GM18909 (cell line): ENCODE measurements around the gene HLA-DPA1.
A peak's percentile ranks its signal among the peaks of the same experiment; 100 is the strongest.
"Not testable (repeated sequence)": the region's sequence is repeated elsewhere in the genome, so short reads cannot be mapped to it uniquely, and the experiment has no call there.

Source experiments
- ATAC-seq: cut with Tn5 transposase; IDR thresholded peaks from one replicate; pipeline ENCODE4 v1.9.1; 2021; ENCODE audit warnings: mild to moderate bottlenecking; ENCODE audit not compliant: unreplicated experiment, poor library complexity

The HLA-DPA1 gene

DNA sequence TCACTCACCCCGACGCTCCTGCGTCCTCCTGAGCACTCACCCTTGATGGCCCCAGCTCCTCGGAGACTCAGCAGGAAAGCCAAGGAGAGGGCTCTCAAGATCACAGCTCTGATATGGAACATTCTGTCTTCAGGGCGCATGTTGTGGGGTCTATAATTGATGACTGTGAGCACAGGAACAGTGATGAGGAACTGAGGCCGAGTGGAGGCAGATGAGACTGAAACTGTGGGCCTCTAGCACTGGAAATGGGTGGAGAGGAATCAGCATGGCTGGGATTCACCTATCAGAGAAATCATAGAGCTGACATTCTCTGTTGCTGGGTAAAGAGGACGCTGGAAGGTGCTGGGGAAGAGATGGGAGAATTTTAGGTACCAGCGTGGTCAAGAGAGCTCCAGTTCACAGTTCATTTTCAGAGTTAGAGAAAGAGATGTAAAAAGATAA lies at the start of gene HLA-DPA1:
HLA-DPA1 (minus strand) TSS at position 219 of the 441 bp plus-strand sequence.
- ATAC-seq, result peak; percentile 70

DNA sequence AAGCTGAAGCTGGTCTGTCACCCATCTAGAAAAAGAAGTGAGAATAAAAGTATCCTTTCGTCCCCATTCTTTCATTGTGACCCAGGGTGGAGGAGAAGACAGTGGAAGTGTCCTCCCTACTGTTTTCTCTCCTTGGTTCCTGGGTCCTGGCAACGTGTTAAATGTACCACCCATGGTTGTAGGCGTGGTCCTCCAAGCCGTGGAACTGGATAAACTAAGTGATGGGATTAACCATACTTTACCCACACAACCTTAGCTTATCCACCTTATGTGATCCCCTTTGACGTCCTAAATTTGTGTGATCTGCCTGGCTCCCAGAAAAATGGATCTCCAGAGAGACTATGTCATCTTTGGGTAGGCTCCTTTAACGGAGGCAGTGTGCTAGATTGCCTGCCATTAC lies 49.7 kb upstream of the HLA-DPA1 start:
- ATAC-seq, result no peak

DNA sequence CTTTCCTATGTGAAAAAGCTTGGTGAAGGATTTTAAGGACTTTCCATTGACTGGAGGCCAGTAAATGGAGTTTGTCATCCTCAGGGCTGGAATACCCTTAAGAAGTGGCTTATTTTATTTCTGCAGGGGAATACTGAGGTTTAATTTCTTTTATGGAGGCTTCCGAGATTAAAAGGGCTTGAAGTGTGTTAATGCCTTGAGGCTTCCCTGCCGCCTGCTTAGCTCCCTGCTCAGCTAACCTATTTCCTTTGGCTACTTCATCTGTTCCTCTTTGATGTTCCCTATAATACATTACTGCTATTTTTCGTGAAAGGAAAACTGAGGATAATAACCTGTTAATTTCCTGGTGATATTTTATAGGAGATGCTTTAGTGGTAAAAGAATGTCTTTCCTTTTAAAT lies 46.6 kb upstream of the HLA-DPA1 start:
- no peak for ATAC-seq

DNA sequence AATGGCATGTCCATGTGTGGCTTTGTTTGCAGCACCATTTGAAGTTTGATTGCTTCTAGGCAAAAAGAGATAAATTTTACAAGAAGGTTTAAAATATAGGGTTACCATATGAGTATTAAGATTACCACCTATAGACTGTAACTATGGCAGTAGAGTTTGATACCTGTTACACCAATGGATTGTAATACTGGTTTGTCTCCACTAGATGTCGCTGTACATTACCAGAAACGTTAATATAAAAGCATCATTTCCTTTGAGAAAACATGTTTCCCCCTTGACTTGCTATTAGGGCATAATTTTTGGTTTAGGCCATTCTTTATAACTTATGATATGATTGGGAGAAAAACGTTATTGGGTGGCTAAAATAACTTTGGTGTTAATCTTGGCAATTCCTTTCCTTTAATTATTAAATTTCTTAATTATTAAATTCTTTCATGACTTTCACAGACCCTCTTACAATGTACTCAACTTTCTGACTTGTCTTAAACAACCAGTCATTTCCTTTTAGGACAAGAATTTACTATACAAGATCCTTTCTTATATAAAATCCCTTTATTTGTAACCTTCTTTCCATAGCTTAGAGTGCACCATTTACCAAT lies 45.2 kb upstream of the HLA-DPA1 start:
- ATAC-seq, result no peak

DNA sequence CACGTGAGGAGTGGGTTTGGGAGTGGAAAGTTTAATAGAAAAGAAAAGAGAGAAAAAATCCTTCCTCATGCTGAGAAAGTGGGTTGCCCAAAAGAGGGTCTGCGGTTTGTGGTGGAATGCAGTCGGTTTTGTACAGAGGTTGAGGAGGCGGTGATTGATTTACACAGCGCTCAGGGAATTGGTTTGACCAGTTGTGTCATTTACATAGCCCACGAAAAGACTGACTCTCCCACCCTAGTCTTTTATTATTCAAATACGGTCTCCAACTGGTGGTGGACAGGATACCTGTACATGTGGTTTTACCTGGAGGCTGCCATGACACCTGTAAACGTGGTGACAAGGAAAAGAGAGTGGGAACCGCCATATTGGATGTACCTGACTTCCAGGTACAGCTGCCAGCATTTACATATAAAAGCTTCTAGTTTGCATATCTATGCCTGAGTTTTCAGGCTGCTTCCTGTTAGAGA lies 44.4 kb upstream of the HLA-DPA1 start:
- no peak for ATAC-seq

DNA sequence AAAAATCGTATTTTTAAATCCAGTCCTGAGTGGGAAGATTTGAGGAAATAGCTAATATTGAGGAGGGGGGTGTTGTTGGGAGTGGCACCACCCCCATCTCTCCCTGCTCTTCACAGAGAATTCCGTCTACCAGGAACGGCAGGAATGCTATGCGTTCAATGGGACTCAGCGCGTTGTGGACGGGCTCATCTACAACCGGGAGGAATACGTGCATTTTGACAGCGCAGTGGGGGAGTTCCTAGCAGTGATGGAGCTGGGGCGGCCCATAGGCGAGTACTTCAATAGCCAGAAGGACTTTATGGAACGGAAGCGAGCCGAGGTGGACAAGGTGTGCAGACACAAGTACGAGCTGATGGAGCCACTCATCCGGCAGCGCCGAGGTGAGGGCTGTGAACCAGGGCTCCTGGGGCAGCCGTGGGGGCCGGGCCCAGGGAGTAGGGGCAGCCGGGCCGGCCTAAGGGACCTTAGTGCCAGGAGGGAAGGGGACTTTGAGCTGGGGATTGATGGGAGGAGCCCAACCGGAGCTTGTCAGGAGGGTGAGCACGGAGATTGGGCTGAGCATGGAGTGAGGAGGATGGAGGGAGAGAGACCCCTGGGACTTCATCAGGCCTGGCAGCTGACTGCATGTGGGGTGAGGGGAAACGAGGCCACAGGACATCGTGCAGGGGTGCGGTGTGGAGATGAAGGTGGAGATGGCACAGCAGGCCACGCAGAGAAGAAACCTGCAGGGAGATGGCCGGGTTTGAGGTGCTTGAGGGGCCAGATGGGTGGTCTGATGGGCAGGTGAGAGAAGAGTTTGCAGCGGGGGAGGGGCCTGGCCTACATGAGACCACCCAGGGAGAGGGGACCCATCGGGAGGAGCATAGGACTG lies 43.6 kb upstream of the HLA-DPA1 start:
- ATAC-seq, result no peak

DNA sequence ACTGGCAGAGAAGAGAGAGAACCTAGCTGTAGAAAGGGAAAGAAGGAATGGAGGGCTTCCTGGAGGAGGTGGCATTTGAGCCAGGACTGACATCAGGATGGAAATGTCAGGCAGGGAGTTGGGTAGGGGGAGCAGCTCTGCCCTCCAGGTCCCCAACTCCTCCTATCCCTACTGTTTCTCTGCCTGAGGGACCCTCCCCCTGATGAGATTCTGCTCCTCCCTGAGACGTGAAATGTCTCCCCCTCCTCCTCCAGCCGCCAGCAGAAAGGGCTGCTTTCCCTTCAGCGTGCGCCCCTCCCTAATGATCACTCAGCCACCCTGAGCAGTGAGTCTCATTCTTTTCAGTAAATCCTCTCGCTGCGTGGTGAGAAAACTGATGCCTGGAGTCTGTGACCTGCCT lies 43.0 kb upstream of the HLA-DPA1 start:
- ATAC-seq, result no peak

DNA sequence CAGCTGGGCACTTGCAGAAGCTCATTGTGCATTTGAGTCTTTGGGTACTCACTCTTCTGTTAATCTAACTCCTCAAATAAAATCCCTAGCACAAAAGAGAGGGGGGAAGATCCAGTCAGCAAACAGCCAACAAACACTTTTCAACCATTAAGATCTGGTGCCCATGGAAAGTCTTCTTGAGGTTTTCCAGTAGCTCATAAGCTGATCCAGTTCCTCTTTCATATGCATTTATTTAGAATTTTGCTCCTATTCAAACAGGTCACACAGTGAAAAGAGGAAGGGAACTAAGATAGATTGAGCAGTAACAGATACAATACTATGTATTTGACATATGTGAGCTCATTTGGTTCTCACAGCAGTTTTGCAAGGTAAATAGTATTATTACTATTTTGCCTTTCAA lies 41.0 kb upstream of the HLA-DPA1 start:
- no peak for ATAC-seq

DNA sequence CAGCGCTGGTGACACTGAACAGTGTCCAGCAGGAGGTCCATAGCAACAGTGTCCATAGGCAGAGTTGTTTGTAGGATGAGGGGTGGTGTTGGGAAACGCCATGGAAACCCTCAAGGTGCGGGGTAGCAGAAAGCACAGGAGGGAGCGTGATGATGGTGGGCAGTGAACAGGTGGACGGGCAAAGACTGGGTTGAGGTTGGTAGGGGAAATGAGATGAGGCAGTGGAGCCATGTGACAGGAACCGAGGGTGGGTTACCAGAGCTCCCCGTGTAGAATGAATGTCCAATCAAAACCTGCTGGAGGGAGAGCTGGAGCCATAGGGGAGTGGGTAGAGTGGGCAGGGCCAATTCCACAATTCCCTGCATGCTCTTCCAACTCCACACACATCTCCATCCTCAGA lies 40.3 kb upstream of the HLA-DPA1 start:
- no peak for ATAC-seq

DNA sequence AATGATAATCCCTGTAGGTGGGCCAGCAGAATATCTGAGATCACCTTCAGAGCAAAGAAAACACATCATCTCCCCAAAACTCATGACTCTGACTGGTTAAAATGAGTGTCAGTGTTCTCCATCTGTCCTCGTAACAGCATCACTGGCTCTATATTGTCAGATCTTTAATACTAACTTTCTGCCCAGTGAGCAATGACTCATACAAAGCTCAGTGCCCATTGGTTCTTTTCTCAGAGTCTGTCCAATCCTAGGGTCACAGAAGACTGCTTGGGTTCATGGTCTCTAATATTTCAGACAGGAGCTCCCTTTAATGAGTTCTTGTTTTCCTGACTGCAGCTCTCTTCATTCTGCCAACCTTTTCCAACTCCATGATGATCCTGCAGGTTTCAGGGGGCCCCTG lies 38.7 kb upstream of the HLA-DPA1 start:
- peak; percentile 83 for ATAC-seq

DNA sequence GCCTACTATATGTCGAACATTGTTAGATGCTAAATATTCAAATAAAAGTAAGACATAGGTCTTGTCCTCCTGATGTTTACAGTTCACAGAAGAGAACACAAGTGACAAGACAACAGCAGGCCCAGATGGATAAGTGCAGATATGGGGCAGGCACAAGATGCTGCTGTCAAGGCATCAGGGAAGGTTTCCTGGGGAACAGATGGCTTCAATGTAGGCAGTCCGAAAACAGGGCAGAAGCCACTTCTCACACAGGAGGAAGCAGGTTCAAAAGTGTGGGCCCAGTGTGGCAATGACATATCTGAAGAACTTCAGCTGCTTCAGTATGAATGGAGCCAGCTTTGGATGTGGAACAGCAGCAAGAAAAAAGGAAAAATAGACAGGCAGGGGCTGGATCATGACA lies 34.9 kb upstream of the HLA-DPA1 start:
- no peak for ATAC-seq

DNA sequence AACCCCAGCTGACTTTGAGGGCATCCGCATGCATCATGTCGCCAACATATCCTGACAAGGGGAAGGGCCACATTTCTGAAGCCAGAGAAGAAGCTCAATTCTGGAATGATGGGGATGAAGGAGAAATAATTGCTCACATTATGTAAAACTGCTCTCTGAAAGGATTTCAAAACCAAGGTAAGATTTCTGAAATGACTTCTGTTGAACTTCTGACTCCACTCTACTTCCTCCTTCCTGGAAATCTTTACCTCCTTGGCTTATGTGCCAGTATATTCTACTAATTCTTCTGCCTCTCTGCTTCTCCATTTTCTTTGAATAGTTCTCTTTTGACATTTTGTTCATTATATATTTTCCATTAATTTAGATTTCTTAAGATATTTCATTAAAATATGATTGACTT lies 34.2 kb upstream of the HLA-DPA1 start:
- ATAC-seq, result no peak

DNA sequence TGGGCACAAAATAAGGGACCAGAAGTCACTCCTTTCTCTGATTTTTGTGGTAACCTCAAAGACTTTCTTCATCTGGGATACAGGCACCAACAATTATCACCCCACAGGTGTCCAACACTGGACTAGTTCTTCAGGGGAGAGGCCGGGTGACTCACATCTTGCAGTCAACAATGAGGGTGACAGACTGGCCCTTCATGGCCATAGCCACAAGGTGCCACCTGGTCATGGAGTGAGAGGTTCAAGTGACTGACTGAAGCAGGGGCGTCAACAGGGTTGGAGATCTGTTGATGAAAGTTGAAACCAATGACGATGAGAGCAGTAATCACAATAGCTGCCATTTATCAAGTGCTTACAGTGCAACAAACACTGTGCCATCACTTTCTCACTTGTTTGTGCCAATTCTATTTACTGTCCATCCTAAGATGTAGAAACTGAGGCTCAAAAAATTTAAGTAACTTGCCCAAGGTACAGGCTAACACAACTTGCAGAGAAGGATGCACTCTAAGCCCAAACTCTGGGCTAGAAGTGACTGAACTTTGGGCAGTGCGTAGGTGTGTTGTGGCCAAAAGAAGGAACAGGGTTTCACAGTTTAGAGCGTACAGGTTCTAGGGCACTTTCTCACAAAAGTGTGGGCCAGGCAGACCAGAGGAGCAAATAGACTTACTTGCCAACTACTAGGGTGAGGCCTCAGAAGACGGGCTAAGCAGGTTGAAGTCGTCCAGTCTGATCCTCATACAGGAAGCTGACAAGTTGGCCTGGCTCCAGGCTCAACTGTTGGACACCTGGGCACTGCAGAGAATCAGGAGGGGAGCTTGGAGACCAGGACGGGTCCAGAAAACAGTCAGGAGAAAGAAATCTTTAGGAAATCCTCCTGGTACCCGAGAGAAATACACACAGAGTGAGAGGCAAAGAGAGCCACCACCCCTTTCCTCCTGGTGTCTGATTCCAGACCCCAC lies 32.7 kb upstream of the HLA-DPA1 start:
- ATAC-seq, result no peak

DNA sequence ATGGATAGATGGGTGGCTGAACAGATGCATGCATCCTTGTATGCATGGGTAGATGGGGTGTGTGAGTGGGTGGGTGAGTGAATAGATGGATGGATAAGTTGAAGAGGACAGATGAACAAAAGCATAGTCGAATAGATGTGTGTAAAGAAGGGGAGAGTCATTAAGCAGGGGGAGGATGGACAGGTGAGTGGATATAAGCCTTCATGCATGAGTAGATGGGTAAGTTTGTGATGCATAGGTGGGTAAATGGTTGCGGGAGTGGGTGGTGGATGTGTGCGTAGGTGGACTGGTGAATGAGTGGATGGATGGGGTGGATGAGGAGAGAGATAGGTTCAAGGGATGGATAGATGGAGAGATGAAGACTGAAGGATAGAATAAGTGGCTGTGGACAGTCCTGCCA lies 31.9 kb upstream of the HLA-DPA1 start:
- ATAC-seq, result no peak

DNA sequence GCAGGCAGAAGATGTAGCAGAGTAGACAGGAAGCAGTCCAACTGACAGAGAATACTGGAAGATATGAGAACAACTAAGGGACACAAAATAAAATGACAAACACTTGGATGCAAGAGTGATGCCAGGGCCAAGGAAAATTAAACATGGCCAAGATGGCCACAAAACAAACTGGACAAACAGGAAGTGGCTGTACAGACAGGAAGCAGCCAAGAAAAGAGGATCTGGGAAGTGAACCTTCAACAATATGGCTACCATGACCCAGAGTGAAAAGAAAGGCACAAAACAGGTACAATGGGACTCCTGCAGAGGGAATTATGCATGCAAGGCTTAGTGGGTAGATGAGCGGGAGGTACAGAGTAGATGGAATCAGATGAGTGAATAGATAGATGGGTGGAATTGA lies 31.4 kb upstream of the HLA-DPA1 start:
- ATAC-seq, result no peak

DNA sequence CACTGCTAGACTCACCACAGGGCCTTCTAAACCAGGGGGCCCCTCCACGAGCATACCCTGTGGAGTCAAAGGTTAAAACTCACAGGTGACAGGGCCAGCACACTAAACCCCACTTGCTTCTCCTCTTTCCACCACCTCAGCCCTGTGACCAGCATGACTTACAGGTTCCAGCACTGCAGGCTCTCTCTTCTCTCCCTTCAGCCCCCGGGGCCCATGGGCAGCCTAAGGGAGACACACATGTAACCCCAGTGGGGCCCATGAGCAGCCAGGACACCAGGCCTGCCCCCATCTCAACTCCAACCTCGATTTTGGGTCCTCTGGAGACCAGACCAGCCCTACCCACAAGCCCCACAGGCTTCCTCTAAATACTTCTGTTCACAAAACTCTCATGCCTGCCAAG lies 30.3 kb upstream of the HLA-DPA1 start:
- ATAC-seq, result no peak

DNA sequence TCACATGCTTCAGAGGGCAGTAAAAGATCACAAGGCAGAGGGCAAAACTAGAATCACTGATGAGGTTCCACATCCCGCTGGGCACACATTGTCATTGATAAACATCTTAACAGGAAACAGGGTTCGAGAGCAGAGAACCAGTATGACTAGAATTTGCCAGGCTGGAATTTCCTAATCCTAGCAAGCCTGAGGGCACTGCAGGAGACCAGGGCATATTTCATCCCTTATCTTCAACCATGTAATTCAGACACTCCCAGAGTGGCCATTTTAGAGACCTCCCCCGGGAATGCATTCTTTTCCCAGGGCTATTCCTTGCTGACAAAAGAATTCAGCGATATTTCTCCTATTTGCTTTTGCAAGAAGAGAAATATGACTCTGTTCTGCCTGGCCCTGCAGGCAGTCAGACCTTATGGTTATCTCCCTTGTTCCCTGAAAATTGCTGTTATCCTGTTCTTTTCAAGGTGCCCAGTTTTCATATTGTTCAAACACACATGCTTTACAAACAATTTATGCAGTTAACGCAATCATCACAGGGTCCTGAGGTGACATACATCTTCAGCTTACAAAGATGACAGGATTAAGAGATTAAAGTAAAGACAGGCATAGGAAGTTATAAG lies 27.8 kb upstream of the HLA-DPA1 start:
- not testable (repeated sequence) for ATAC-seq

DNA sequence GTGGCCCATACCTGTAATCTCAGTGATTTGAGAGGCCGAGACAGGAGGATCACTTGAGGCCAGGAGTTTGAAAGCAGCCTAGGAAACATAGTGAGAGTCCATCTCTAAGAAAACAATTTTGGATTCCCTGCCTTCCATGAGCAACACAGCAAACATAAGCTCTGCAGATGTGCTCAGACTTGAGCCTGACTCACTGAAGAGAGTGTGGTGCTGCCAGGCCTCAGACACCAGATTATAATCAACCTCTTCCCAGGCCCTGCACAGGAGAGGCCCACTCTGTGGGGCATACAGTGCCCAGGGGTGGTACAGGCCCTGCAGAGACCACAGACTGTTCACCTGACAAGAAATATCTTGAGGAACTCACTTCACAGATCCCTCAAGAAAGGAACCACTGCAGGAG lies 22.2 kb upstream of the HLA-DPA1 start:
- ATAC-seq, result no peak

DNA sequence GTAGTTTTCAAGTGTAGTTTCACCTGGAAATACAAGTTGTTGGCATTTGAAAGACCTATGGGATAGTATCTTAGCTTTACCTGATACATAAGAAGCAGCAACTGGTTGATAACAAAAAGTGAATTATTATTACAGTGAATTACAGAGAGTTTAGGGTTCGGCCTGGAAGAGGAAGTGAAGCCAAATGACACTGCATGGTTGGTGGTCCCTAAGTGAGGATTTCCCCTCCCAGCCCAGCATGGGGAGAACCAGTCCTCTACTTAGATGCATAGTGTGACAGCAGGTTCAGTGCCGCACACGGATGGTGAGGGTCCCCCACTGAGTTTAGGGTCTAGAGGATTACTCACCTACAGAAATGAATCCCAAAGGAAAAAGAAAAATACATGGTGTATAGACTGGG lies 20.4 kb upstream of the HLA-DPA1 start:
- ATAC-seq, result no peak

DNA sequence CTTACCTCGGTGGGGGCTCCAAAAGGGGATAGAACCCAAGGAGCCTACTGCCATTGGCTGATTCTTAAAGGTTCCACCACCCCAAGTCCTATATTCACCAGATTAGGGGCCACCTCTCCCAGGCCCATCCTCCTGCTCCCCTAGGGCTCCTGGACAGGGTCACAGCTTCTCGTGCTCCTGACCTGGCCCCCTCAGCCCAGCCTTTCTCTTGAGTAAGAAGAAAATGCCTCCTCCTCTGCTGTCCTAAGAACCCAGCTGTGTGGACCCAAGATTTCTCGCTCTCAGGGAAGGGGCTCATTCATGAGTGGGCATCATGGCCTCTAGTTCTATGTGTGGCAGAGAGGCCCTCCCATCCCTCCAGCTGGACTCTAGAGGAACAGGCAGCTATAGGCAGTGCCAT lies 18.9 kb upstream of the HLA-DPA1 start:
- no peak for ATAC-seq
